ENCODE measurements around the gene SLC1A7. TPM values are rescaled to one million over a fixed set of nuclear protein-coding genes. Genes with fewer than 3 reads are reported as not detected.

Gene SLC1A7
- total and polyA plus RNA-seq, 2 experiments from 2014 or later, result not detected

DNA sequence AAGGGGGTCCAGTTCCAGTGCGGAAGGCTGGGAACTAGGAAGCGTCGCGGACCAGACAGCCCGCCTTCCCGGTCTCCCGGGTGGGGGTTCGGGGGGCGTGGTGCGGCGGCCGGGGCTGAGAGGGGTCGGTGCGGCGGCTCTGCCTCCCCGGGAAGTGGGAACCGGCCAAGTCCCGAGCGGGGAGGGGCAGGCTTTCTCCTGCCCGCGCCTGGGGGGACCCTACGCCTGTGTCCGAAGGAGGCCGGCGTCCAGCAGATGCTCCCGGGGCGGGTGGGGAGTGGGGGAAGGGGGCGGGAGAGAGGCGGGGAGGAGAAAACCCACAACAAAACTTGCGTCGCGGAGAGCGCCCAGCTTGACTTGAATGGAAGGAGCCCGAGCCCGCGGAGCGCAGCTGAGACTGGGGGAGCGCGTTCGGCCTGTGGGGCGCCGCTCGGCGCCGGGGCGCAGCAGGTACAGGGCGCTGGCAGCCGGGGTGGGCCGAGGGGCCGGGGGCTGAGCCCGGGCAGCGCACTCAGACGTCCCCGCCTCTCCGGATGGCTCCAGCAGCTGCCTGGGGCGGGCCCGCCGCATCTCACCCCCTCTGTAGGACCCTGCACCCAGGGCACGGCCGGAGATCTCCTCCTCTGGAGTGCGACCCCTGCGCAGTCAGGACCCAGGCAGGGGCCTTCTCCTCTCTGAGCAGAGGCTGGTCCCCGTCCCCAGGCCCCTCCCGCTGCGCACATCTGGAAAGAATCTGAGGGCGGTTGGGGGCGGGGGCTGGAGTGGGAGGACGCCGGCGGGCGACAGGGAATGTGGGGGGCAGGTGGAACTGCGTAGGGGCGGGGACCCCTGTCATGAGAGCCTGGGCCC lies 80.4 kb downstream of the SLC1A7 start, which contains the start of gene PODN (continued):
- TF ChIP-seq, protein P1, sequence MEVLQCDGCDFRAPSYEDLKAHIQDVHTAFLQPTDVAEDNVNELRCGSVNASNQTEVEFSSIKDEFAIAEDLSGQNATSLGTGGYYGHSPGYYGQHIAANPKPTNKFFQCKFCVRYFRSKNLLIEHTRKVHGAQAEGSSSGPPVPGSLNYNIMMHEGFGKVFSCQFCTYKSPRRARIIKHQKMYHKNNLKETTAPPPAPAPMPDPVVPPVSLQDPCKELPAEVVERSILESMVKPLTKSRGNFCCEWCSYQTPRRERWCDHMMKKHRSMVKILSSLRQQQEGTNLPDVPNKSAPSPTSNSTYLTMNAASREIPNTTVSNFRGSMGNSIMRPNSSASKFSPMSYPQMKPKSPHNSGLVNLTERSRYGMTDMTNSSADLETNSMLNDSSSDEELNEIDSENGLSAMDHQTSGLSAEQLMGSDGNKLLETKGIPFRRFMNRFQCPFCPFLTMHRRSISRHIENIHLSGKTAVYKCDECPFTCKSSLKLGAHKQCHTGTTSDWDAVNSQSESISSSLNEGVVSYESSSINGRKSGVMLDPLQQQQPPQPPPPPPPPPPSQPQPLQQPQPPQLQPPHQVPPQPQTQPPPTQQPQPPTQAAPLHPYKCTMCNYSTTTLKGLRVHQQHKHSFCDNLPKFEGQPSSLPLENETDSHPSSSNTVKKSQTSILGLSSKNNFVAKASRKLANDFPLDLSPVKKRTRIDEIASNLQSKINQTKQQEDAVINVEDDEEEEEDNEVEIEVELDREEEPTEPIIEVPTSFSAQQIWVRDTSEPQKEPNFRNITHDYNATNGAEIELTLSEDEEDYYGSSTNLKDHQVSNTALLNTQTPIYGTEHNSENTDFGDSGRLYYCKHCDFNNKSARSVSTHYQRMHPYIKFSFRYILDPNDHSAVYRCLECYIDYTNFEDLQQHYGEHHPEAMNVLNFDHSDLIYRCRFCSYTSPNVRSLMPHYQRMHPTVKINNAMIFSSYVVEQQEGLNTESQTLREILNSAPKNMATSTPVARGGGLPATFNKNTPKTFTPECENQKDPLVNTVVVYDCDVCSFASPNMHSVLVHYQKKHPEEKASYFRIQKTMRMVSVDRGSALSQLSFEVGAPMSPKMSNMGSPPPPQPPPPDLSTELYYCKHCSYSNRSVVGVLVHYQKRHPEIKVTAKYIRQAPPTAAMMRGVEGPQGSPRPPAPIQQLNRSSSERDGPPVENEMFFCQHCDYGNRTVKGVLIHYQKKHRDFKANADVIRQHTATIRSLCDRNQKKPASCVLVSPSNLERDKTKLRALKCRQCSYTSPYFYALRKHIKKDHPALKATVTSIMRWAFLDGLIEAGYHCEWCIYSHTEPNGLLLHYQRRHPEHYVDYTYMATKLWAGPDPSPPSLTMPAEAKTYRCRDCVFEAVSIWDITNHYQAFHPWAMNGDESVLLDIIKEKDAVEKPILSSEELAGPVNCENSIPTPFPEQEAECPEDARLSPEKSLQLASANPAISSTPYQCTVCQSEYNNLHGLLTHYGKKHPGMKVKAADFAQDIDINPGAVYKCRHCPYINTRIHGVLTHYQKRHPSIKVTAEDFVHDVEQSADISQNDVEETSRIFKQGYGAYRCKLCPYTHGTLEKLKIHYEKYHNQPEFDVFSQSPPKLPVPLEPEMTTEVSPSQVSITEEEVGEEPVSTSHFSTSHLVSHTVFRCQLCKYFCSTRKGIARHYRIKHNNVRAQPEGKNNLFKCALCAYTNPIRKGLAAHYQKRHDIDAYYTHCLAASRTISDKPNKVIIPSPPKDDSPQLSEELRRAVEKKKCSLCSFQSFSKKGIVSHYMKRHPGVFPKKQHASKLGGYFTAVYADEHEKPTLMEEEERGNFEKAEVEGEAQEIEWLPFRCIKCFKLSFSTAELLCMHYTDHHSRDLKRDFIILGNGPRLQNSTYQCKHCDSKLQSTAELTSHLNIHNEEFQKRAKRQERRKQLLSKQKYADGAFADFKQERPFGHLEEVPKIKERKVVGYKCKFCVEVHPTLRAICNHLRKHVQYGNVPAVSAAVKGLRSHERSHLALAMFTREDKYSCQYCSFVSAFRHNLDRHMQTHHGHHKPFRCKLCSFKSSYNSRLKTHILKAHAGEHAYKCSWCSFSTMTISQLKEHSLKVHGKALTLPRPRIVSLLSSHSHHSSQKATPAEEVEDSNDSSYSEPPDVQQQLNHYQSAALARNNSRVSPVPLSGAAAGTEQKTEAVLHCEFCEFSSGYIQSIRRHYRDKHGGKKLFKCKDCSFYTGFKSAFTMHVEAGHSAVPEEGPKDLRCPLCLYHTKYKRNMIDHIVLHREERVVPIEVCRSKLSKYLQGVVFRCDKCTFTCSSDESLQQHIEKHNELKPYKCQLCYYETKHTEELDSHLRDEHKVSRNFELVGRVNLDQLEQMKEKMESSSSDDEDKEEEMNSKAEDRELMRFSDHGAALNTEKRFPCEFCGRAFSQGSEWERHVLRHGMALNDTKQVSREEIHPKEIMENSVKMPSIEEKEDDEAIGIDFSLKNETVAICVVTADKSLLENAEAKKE (CRISPR knock-in tag; IDR thresholded peaks at IDR 0.05), result no peak

DNA sequence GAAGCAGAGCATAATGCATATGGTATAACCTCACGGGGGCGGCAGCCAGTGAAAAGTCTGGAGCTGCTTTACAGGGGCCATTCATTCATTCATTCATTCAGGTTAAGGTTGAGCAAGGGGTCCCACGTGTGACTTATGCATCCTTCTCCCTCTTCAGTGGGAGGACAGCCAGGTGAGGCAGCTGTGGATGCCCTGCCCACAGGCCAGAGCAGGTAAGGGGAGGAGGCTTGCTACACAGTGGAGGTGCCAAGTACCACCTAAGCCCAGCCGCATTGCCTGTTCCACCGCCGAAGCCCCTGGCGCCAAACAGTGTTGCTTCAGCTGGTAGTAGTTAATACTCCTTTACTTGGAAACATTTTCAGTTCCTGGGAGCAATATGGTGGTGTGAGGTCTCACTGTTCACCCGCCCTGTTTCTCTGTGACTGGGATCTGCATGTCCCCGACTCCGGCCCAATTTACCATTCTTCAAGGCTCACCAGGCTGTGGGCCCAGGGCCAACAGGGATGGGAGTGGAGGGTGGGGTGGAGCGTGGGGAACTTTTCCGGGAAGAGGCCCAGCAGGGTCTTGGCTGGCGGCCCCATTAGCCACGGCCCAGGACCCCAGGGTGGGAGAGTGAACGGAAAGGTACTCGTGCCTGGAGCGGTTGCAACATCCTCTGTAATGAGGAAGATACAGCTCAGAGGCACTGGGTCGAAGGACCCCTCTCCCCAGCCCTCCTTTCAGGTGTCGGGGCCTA lies 81.1 kb downstream of the SLC1A7 start:
- H3K4me2 ChIP-seq, result peak overlapping the region; percentile 95
- H3K36me3 ChIP-seq (ENCODE audit: insufficient read depth), result no peaks in the 10 kb centered on the region
- H2AFZ ChIP-seq, result peak overlapping the region; percentile 100
- no peak overlapping the region for H3K27ac ChIP-seq (ENCODE audit: low read depth)
- Mint-ChIP-seq H3K4me1 (no peaks in the 10 kb centered on the region; the same call in 2 of the 3 replicates), H3K27ac (no peak overlapping the region), H3K27me3 (ENCODE audit: insufficient read depth, low read depth, poor library complexity) (peaks cover 49% of the 10 kb centered on the region), H3K4me3 (peak overlapping the region; percentile 72), H3K9me3 (no peaks in the 10 kb centered on the region), H3K36me3 (ENCODE audit: low read depth) (no peaks in the 10 kb centered on the region)
- ATAC-seq (peak; percentile 14; the same call in 1 of the 3 replicates), DNase-seq (ENCODE audit: low spot score) (no peak)
- no peaks in the 10 kb centered on the region for H3K79me2 ChIP-seq (replicated peaks; ENCODE audit: insufficient read depth)
- H4K20me1 ChIP-seq (replicated peaks; ENCODE audit: insufficient read depth), result no peaks in the 10 kb centered on the region
- H3K9me2 ChIP-seq (ENCODE audit: insufficient read depth), result no peaks in the 10 kb centered on the region
- H3F3A ChIP-seq (replicated peaks; ENCODE audit: low read depth), result no peaks in the 10 kb centered on the region
- peak overlapping the region; percentile 85 for H3K4me3 ChIP-seq
- peaks cover 6% of the 10 kb centered on the region; the same call in 1 of the 2 replicates for H3K4me1 ChIP-seq (ENCODE audit: insufficient read depth)
- H3K27me3 ChIP-seq (ENCODE audit: insufficient read depth), result peaks cover 65% of the 10 kb centered on the region
- TF ChIP-seq EZH2 (IDR thresholded peaks at IDR 0.05; ENCODE audit: low read depth, unreplicated experiment), result no peak
- TF ChIP-seq, protein P2, sequence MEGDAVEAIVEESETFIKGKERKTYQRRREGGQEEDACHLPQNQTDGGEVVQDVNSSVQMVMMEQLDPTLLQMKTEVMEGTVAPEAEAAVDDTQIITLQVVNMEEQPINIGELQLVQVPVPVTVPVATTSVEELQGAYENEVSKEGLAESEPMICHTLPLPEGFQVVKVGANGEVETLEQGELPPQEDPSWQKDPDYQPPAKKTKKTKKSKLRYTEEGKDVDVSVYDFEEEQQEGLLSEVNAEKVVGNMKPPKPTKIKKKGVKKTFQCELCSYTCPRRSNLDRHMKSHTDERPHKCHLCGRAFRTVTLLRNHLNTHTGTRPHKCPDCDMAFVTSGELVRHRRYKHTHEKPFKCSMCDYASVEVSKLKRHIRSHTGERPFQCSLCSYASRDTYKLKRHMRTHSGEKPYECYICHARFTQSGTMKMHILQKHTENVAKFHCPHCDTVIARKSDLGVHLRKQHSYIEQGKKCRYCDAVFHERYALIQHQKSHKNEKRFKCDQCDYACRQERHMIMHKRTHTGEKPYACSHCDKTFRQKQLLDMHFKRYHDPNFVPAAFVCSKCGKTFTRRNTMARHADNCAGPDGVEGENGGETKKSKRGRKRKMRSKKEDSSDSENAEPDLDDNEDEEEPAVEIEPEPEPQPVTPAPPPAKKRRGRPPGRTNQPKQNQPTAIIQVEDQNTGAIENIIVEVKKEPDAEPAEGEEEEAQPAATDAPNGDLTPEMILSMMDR (conservative IDR thresholded peaks at IDR 0.05; ENCODE audit: low read depth in 2 of 2), result no peak
- TF ChIP-seq ZNF331 (CRISPR knock-in tag; IDR thresholded peaks at IDR 0.05; ENCODE audit: low read depth), result no peak
- TF ChIP-seq ZNF114 (CRISPR knock-in tag; IDR thresholded peaks at IDR 0.05), result no peak
- no peak for TF ChIP-seq JUNB (IDR thresholded peaks at IDR 0.05; ENCODE audit: unreplicated experiment)
- TF ChIP-seq, protein P3, sequence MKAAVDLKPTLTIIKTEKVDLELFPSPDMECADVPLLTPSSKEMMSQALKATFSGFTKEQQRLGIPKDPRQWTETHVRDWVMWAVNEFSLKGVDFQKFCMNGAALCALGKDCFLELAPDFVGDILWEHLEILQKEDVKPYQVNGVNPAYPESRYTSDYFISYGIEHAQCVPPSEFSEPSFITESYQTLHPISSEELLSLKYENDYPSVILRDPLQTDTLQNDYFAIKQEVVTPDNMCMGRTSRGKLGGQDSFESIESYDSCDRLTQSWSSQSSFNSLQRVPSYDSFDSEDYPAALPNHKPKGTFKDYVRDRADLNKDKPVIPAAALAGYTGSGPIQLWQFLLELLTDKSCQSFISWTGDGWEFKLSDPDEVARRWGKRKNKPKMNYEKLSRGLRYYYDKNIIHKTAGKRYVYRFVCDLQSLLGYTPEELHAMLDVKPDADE (IDR thresholded peaks at IDR 0.05), result no peak
- TF ChIP-seq POLR2AphosphoS5 (IDR thresholded peaks at IDR 0.05; ENCODE audit: low read depth), result no peak
- no peak for TF ChIP-seq STAT1 (IDR thresholded peaks at IDR 0.05; ENCODE audit: unreplicated experiment)
- TF ChIP-seq, protein P4, sequence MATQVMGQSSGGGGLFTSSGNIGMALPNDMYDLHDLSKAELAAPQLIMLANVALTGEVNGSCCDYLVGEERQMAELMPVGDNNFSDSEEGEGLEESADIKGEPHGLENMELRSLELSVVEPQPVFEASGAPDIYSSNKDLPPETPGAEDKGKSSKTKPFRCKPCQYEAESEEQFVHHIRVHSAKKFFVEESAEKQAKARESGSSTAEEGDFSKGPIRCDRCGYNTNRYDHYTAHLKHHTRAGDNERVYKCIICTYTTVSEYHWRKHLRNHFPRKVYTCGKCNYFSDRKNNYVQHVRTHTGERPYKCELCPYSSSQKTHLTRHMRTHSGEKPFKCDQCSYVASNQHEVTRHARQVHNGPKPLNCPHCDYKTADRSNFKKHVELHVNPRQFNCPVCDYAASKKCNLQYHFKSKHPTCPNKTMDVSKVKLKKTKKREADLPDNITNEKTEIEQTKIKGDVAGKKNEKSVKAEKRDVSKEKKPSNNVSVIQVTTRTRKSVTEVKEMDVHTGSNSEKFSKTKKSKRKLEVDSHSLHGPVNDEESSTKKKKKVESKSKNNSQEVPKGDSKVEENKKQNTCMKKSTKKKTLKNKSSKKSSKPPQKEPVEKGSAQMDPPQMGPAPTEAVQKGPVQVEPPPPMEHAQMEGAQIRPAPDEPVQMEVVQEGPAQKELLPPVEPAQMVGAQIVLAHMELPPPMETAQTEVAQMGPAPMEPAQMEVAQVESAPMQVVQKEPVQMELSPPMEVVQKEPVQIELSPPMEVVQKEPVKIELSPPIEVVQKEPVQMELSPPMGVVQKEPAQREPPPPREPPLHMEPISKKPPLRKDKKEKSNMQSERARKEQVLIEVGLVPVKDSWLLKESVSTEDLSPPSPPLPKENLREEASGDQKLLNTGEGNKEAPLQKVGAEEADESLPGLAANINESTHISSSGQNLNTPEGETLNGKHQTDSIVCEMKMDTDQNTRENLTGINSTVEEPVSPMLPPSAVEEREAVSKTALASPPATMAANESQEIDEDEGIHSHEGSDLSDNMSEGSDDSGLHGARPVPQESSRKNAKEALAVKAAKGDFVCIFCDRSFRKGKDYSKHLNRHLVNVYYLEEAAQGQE (IDR thresholded peaks at IDR 0.05; ENCODE audit: unreplicated experiment), result no peak
